Measurements from ENCODE around the gene FUOM.

Gene FUOM

GRCh38 chr10:133309720-133310398 lies 48.0 kb downstream of the FUOM start:
- DNase-seq = no peak

- peak; percentile 85 to 94 for DNase-seq
Measured at GRCh38 chr10:133309100-133309719, 48.6 kb downstream of the FUOM start.

GRCh38 chr10:133308421-133309099 lies 49.3 kb downstream of the FUOM start, which contains the start of the genes TUBGCP2 and ZNF511:
Gene TUBGCP2 (minus strand): TSS chr10:133308872. CDS start chr10:133302941, 5,931 bp downstream.
Gene ZNF511 (plus strand): TSS chr10:133308914. CDS start chr10:133308944, 30 bp downstream.
- DNase-seq = peak; percentile 88 to 94

GRCh38 chr10:133307776-133308420 lies 49.9 kb downstream of the FUOM start:
- DNase-seq = peak; percentile 84 to 91

GRCh38 chr10:133306941-133307379 lies 50.9 kb downstream of the FUOM start:
- DNase-seq = no peak

- no peak for DNase-seq
Measured at GRCh38 chr10:133306097-133306476, 51.7 kb downstream of the FUOM start.

Data from CD4-positive, alpha-beta T cell treated with Interferon alpha-2 for 1 hour (primary cell).